Epidermal melanocyte (primary cell): ENCODE measurements around the gene NUBP2.

Source experiments
- DNase-seq: peaks from one replicate; pipeline ENCODE4 v3.0.0; 2011; ENCODE audit warnings: low spot score; ENCODE audit not compliant: insufficient read length

The NUBP2 gene

GRCh38 chr16:1782408-1783264, at the start of gene NUBP2, which contains the start of gene SPSB3:
TSS of gene NUBP2 (plus strand) at chr16:1782960. CDS start at chr16:1783021, 61 bp downstream.
TSS of gene SPSB3 (minus strand) at chr16:1782571. CDS start at chr16:1781483, 1,088 bp downstream.
- DNase-seq = peak; percentile 100

GRCh38 chr16:1734123-1734522, 48.6 kb upstream of the NUBP2 start:
- DNase-seq = no peak

- no peak for DNase-seq
These were observed 47.9 kb upstream of the NUBP2 start for GRCh38 chr16:1734816-1735215.

- no peak for DNase-seq
These were observed 42.5 kb upstream of the NUBP2 start for GRCh38 chr16:1740234-1740633.

GRCh38 chr16:1740781-1741490, 41.8 kb upstream of the NUBP2 start:
- no peak for DNase-seq

GRCh38 chr16:1741553-1742165, 41.1 kb upstream of the NUBP2 start:
- DNase-seq = no peak

GRCh38 chr16:1743376-1744337, 39.1 kb upstream of the NUBP2 start:
- DNase-seq = no peak

GRCh38 chr16:1744338-1744840, 38.4 kb upstream of the NUBP2 start:
- no peak for DNase-seq

- no peak for DNase-seq
These were observed 37.4 kb upstream of the NUBP2 start for GRCh38 chr16:1745181-1745899.

- DNase-seq = peak; percentile 57
These were observed 36.7 kb upstream of the NUBP2 start for GRCh38 chr16:1745900-1746692.

- no peak for DNase-seq
These were observed 36.0 kb upstream of the NUBP2 start for GRCh38 chr16:1746693-1747195.

GRCh38 chr16:1747934-1748333, 34.8 kb upstream of the NUBP2 start:
- DNase-seq = no peak

- no peak for DNase-seq
These were observed 33.3 kb upstream of the NUBP2 start for GRCh38 chr16:1749152-1750117.

- no peak for DNase-seq
These were observed 30.8 kb upstream of the NUBP2 start for GRCh38 chr16:1751946-1752345.

- DNase-seq = no peak
These were observed 29.9 kb upstream of the NUBP2 start for GRCh38 chr16:1752853-1753252.

GRCh38 chr16:1754204-1754603, 28.6 kb upstream of the NUBP2 start:
- DNase-seq = no peak

- no peak for DNase-seq
These were observed 24.9 kb upstream of the NUBP2 start for GRCh38 chr16:1757714-1758461.
